ENCODE data around the gene PAGR1.
A peak's percentile ranks its signal among the peaks of the same experiment; 100 is the strongest.

The PAGR1 gene

DNA sequence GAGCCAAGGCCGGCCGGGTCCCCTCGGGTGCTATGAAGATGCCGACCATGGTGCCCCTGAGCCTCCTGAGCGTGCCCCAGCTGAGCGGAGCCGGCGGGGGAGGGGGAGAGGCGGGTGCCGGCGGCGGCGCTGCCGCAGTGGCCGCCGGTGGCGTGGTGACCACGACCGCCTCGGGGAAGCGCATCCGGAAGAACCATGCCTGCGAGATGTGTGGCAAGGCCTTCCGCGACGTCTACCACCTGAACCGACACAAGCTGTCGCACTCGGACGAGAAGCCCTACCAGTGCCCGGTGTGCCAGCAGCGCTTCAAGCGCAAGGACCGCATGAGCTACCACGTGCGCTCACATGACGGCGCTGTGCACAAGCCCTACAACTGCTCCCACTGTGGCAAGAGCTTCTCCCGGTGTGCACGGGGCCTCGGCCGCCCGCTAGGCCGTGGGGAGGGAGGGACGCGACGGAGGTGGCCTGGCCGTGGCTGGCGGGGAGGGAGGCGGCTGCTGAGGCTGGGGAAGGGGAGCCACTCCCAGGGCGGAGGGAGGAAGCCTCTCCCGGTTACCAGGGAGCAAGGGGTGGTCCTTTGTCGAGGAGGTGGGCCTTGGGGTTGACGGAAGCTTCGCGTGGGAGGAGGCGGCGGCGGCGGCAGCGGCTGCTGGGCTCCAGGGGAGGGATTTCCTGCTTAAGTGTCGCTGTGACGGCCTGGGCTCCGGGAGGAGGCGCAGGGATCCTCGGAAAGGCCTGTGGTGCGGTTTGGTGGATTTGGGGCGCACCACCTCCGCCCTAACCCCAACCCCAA lies 8.3 kb upstream of the PAGR1 start:
- peak overlapping the region; percentile 91 for H3K4me3 ChIP-seq (ENCODE audit: low read depth, low read length)
- DNase-seq (ENCODE audit: low read depth), result peak; percentile 86
- TF ChIP-seq, protein P1, sequence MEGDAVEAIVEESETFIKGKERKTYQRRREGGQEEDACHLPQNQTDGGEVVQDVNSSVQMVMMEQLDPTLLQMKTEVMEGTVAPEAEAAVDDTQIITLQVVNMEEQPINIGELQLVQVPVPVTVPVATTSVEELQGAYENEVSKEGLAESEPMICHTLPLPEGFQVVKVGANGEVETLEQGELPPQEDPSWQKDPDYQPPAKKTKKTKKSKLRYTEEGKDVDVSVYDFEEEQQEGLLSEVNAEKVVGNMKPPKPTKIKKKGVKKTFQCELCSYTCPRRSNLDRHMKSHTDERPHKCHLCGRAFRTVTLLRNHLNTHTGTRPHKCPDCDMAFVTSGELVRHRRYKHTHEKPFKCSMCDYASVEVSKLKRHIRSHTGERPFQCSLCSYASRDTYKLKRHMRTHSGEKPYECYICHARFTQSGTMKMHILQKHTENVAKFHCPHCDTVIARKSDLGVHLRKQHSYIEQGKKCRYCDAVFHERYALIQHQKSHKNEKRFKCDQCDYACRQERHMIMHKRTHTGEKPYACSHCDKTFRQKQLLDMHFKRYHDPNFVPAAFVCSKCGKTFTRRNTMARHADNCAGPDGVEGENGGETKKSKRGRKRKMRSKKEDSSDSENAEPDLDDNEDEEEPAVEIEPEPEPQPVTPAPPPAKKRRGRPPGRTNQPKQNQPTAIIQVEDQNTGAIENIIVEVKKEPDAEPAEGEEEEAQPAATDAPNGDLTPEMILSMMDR (IDR thresholded peaks at IDR 0.05; ENCODE audit: control insufficient read depth, extremely low read depth, insufficient read depth), result peak; percentile 55

DNA sequence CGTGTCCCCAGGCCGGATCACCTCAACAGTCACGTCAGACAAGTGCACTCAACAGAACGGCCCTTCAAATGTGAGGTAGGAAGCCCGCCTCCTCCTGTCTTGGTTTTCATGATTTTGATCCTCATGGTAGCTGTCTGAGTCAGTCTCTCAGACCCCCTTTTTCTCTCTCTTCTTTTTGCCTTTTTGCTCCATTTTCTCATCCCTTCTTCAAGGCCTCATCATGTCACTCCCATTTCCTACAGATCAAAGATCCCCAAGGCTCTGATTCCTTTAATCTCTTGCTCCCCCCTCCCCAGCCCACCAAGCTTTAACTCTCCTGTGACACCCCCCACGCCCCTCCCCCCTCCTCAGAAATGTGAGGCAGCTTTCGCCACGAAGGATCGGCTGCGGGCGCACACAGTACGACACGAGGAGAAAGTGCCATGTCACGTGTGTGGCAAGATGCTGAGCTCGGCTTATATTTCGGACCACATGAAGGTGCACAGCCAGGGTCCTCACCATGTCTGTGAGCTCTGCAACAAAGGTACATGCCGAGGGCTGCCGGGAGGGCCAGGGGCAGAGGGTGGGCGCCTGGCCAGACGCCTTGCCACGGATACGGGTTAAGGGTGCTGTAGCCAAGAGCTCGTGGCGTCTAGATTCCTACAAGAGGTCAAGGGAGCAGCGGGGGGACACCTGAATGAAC lies 7.6 kb upstream of the PAGR1 start:
- TF ChIP-seq, protein P1 (IDR thresholded peaks at IDR 0.05; ENCODE audit: control insufficient read depth, extremely low read depth, insufficient read depth), result no peak
- DNase-seq (ENCODE audit: low read depth), result no peak
- H3K4me3 ChIP-seq (ENCODE audit: low read depth, low read length), result peak overlapping the region; percentile 91

DNA sequence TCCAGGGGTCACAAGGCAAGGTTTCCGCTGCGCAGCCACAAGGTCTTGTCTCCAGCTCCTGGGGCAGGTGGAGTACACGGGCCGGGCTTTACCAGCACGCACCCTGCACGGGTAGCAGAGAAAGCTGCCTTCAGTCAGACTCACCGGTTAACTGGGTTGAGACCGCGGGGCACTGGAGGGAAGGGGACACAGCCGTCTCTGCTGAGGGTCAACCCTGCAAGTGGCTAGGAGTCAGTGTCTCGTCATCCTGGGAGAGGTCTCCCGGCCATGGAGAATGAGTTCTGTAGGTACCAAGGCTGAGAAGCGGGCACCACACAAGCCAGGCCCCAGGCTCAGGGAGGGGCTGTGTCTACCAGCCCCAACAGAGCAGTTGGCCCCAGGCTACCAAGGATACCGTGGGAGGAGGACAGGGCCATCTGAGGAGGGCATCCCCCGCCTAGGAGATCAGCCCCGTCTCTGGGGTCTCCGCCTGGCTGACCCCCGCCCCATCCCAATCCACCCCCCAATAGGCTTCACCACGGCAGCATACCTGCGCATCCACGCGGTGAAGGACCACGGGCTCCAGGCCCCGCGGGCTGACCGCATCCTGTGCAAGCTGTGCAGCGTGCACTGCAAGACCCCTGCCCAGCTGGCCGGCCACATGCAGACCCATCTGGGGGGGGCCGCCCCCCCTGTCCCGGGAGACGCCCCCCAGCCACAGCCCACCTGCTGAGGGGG lies 6.8 kb upstream of the PAGR1 start:
- DNase-seq (ENCODE audit: low read depth), result no peak
- TF ChIP-seq, protein P1 (IDR thresholded peaks at IDR 0.05; ENCODE audit: control insufficient read depth, extremely low read depth, insufficient read depth), result no peak
- peak overlapping the region; percentile 91 for H3K4me3 ChIP-seq (ENCODE audit: low read depth, low read length)

DNA sequence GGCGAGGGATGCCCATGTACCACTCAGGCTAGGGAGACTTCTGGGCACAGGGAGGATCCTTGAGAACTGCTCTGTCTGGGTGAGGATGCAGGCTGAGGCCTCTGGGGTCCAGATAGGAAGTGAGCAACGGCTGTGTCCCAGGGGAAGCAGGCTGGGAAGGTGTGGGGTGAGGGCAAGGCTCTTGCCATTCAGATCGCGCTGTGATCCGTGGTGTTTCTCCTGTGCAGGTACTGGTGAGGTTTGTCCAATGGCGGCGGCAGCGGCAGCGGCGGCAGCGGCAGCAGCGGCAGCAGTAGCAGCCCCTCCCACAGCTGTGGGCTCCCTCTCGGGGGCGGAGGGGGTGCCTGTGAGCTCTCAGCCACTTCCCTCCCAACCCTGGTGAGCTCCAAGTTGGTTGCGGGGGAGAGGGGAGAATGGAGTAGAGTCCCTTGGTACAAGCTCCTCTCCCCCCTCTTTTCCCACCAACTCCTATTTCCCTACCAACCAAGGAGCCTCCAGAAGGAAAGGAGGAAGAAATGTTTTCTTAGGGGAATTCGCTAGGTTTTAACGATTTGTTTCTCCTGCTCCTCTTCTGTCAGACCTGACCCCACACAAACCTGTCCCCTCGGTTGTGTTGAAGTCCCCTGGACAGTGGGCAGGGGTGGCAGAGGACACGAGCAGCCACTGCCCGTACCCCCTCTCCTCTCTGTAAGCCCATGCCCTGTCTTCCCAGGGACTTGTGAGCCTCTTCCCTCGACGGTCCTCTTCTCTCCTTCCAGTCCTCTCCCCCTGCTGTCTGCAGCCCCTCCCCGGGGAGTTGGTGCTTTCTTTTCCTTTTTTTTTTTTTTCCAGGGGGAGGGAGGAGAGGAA lies 5.9 kb upstream of the PAGR1 start:
- DNase-seq (ENCODE audit: low read depth), result no peak
- TF ChIP-seq, protein P1 (IDR thresholded peaks at IDR 0.05; ENCODE audit: control insufficient read depth, extremely low read depth, insufficient read depth), result no peak
- peak overlapping the region; percentile 4; the same call in 1 of the 2 replicates for H3K4me3 ChIP-seq (ENCODE audit: low read depth, low read length)

DNA sequence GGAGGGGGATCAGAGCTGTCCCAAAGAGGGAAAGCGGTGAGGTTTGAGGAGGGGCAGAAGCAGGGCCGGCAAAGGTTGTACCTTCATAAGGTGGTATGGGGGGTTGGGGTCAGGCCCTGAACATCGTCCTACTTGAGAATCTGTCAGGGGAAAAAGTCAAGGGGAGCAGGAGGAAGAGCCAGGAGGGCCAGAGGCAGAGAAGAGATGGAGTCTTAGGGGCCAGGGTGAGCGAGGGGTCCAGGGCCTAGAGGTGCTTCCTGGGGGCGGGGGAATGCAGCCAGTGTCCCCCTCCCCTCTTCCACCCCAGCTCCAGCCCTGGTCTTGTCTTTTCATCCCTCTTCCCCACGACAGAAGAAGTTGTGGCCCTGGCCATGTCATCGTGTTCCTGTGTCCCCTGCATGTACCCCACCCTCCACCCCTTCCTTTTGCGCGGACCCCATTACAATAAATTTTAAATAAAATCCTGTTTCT lies 5.2 kb upstream of the PAGR1 start:
- peak overlapping the region; percentile 57 for H3K4me3 ChIP-seq (ENCODE audit: low read depth, low read length)
- TF ChIP-seq, protein P1 (IDR thresholded peaks at IDR 0.05; ENCODE audit: control insufficient read depth, extremely low read depth, insufficient read depth), result no peak
- no peak for DNase-seq (ENCODE audit: low read depth)
